ENCODE measurements around the gene NSUN2.

Gene NSUN2

GRCh38 chr5:6633469-6634245 lies 813 bp upstream of the NSUN2 start:
- peak overlapping the region; percentile 73 for H3K4me3 ChIP-seq (ENCODE audit: low read length)
- no peak for TF ChIP-seq ZNF274 (IDR thresholded peaks at IDR 0.05; ENCODE audit: low read depth, low read length)

- TF ChIP-seq ZNF274 (IDR thresholded peaks at IDR 0.05; ENCODE audit: low read depth, low read length) = no peak
- H3K4me3 ChIP-seq (ENCODE audit: low read length) = peak overlapping the region; percentile 90
These were observed 438 bp downstream of the NSUN2 start for GRCh38 chr5:6632324-6632887.

- no peak for TF ChIP-seq ZNF274 (IDR thresholded peaks at IDR 0.05; ENCODE audit: low read depth, low read length)
- H3K4me3 ChIP-seq (ENCODE audit: low read length) = peak overlapping the region; percentile 90
These were observed 1.4 kb downstream of the NSUN2 start for GRCh38 chr5:6631441-6631840.

- H3K4me3 ChIP-seq (ENCODE audit: low read length) = no peak overlapping the region
- TF ChIP-seq ZNF274 (IDR thresholded peaks at IDR 0.05; ENCODE audit: low read depth, low read length) = no peak
These were observed 6.3 kb downstream of the NSUN2 start for GRCh38 chr5:6626508-6626907.

GRCh38 chr5:6623941-6624340 lies 8.9 kb downstream of the NSUN2 start:
- TF ChIP-seq ZNF274 (IDR thresholded peaks at IDR 0.05; ENCODE audit: low read depth, low read length) = no peak; the same call in 1 of the 2 replicates
- H3K4me3 ChIP-seq (ENCODE audit: low read length) = no peak overlapping the region

- no peak overlapping the region for H3K4me3 ChIP-seq (ENCODE audit: low read length)
- peak; percentile 52; the same call in 1 of the 2 replicates for TF ChIP-seq ZNF274 (IDR thresholded peaks at IDR 0.05; ENCODE audit: low read depth, low read length)
These were observed 9.6 kb downstream of the NSUN2 start for GRCh38 chr5:6623228-6623627.

- no peak for TF ChIP-seq ZNF274 (IDR thresholded peaks at IDR 0.05; ENCODE audit: low read depth, low read length)
- H3K4me3 ChIP-seq (ENCODE audit: low read length) = no peak overlapping the region
These were observed 16.2 kb downstream of the NSUN2 start for GRCh38 chr5:6616632-6617031.

- no peak for TF ChIP-seq ZNF274 (IDR thresholded peaks at IDR 0.05; ENCODE audit: low read depth, low read length)
- H3K4me3 ChIP-seq (ENCODE audit: low read length) = no peak overlapping the region
These were observed 17.6 kb downstream of the NSUN2 start for GRCh38 chr5:6615034-6615815.

GRCh38 chr5:6611334-6612256 lies 21.2 kb downstream of the NSUN2 start:
- TF ChIP-seq ZNF274 (IDR thresholded peaks at IDR 0.05; ENCODE audit: low read depth, low read length) = no peak
- no peak overlapping the region for H3K4me3 ChIP-seq (ENCODE audit: low read length)

- TF ChIP-seq ZNF274 (IDR thresholded peaks at IDR 0.05; ENCODE audit: low read depth, low read length) = no peak
These were observed 24.8 kb downstream of the NSUN2 start for GRCh38 chr5:6608016-6608415.

GRCh38 chr5:6607559-6607936 lies 25.3 kb downstream of the NSUN2 start:
- H3K4me3 ChIP-seq (ENCODE audit: low read length) = no peak overlapping the region
- no peak for TF ChIP-seq ZNF274 (IDR thresholded peaks at IDR 0.05; ENCODE audit: low read depth, low read length)

More at GRCh38 chr5:6608016-6608415, 24.8 kb downstream of the NSUN2 start:
- no peak overlapping the region for H3K4me3 ChIP-seq (ENCODE audit: low read length)

- TF ChIP-seq ZNF274 (IDR thresholded peaks at IDR 0.05; ENCODE audit: low read depth, low read length) = no peak
- no peak overlapping the region for H3K4me3 ChIP-seq (ENCODE audit: low read length)
These were observed 25.8 kb downstream of the NSUN2 start for GRCh38 chr5:6606884-6607558.

GRCh38 chr5:6604946-6605345 lies 27.9 kb downstream of the NSUN2 start:
- no peak overlapping the region for H3K4me3 ChIP-seq (ENCODE audit: low read length)
- no peak for TF ChIP-seq ZNF274 (IDR thresholded peaks at IDR 0.05; ENCODE audit: low read depth, low read length)

Measured in GM08714 (cell line).